GM10266 (cell line): ENCODE data around the gene PGP.

Experiments used
- DNase-seq: peaks from one replicate; pipeline ENCODE4 v3.0.0; 2012; ENCODE audit errors: extremely low spot score
- CTCF ChIP-seq: IDR thresholded peaks from 2 replicates; pipeline ENCODE4 v1.5.1; 2012; ENCODE audit warnings: mild to moderate bottlenecking, low read depth; ENCODE audit not compliant: control insufficient read depth, insufficient read depth; ENCODE audit errors: missing control alignments

PGP gene

DNA sequence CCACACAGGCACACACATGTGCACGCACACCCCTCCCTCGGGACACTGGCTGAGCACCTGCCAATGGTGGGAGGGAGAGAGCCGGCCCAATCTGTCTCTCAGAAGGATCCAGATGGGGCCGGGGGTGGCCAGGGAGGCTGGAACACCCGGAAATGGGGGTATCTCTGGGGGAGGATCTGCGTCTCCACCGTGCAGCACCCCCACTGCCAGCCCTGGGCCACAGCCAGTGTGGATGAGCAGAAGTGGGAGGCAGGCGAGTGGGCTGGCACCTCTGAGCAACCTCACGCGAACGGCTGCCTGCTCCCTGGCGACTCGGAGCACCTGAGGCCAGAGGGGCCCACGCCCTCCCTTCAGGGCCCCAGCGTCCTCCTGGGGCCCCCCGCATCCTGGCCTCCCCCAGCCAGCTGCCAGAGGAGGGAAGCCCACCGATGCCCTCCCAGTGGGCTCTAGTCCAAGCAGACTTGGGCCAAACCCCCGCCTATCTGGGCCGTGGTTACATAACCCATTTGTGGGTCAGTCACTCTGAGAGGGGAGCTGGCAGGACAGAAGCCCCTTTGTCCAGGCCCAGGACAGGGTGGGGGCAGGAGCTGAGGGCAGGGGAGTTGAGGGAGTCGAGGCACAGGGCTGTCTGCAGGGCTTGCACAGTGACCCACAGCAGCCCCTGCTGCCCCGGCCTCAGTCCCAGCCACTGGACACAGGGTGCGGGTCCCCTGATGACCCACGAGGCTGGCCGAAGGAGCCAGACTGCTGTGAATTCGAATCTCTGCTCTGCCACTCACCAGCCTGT lies 23.8 kb downstream of the PGP start:
- TF ChIP-seq CTCF: no peak
- DNase-seq: no peak

DNA sequence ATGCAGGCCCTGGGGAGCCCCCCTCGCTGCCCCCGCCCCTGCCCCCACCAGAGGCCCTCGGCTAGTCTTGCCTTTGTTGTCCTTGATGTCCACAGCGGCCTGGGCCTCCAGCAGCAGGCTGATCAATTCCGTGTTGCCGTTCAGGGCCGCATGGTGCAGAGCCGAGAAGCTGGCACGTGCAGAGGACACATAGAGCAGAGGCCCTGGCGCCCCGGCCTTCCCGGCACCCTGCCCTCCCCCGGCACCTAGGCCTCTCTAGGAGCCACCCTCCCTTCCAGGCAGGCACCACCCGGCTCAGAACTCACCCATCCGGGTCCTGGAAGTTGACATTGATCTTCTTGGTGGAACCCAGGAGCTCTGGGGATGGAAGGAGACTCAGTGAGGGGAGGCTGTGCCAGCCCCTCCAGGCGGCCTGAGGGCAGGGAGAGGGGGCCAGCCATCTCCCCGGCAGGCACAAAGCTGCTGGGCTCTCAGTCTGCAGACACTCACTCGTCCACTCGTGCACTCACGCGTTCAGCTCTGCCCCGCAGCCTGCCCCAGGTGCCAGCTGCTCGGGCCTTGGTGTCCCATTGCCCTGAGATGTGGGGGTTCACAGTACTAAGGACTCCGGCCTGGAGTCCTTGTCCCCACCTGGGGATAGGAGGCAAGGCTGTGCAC lies 24.5 kb downstream of the PGP start:
- no peak for DNase-seq

DNA sequence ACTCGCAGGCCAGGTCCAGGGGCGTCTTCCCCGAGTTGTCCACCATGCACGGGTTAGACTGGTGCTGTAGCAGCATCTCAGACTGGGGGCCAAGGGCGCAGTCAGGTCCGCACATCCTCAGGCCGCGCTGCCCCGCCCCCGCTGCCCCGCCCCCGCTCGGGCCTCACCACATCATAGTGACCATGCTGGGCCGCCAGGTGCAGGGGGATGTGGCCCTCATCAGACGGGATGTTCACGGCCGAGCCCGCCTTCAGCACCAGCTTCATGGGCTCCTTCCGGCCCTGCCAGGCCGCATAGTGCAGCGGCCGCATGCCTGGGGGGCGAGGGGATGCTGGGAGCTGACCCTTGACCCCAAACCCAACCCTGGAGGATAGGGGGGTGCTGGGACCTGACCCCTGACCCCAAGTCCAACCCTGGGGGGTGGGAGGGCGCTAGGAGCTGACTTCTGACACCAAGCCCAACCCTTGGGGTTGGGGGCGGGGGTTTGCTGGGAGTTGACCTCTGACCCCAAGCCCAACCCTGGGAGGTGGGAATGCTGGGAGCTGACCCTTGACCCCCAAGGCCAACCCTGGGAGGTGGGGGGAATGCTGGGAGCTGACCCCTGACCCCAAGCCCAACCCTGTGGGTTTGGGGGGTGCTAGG lies 25.3 kb downstream of the PGP start:
- DNase-seq: no peak
- no peak for TF ChIP-seq CTCF

More for the DNA sequence above, 24.5 kb downstream of the PGP start:
- no peak for TF ChIP-seq CTCF

GRCh38 chr16:2188395-2188794 lies 26.2 kb downstream of the PGP start:
- TF ChIP-seq CTCF: no peak
- no peak for DNase-seq

DNA sequence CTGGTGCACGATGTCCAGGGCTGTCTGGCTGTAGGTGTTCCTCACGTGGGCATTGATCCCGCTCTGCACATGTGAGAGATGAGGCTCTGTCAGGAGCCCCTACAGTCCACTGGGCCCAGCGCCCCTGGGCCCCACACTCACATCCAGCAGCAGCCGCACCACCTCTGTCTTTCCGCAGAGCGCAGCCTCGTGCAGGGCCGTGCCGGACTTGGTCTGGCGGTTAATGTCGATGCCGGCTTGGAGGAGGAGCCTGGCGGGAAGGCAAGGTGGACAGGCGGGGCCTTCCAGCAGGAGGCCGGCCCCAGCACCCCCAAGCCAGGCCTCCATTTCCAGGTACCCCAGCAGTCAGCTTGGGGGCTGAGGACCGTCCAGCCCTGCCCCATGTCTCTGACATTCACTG lies 27.4 kb downstream of the PGP start:
- no peak for TF ChIP-seq CTCF
- DNase-seq: no peak

DNA sequence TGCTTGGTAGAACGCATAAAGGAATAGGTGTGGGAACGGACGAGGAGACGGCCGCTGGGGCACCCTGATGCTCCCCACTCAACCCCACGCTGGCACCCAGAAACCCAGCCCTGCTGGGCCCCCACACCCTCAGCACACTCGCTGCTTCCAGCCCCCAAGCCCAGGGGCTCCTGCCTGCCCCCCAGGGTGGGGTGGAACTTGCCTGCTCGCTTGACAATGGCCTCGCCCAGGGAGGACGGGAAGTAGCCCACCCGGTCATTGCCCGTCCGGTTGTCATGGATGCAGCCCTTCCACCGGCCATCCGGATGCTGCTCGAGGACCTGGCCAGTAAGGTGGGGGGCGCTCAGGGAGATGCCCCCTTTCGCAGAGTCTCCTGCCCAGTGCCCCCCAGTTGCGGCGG lies 28.1 kb downstream of the PGP start:
- DNase-seq: no peak
- no peak for TF ChIP-seq CTCF

GRCh38 chr16:2186064-2186463 lies 28.6 kb downstream of the PGP start:
- no peak for DNase-seq
- TF ChIP-seq CTCF: no peak
